Parathyroid adenoma (tissue), 2 donors: ENCODE measurements around the gene CCDC178.
"Not testable (repeated sequence)": the region's sequence is repeated elsewhere in the genome, so short reads cannot be mapped to it uniquely, and the experiment has no call there.

Experiments
- H2AFZ ChIP-seq: fragments of 300-600 bp; sonication (generic); one replicate; pipeline ENCODE4 v1.7.0; 2017; ENCODE audit warnings: antibody characterized with exemption, mild to moderate bottlenecking
- H3K27ac ChIP-seq: fragments of 300-600 bp; sonication (generic); one replicate; pipeline ENCODE4 v1.7.0; 2017
- H3K27me3 ChIP-seq: fragments of 300-600 bp; sonication (generic); one replicate; pipeline ENCODE4 v1.7.0; 2017; ENCODE audit warnings: low read length; ENCODE audit not compliant: control insufficient read depth, insufficient read depth
- H3K36me3 ChIP-seq: fragments of 300-600 bp; sonication (generic); one replicate; pipeline ENCODE4 v1.7.0; 2017; ENCODE audit warnings: low read length; ENCODE audit not compliant: control insufficient read depth, insufficient read depth
- H3K4me1 ChIP-seq: fragments of 300-600 bp; sonication (generic); one replicate; pipeline ENCODE4 v1.7.0; 2017; ENCODE audit warnings: control low read depth
- H3K4me2 ChIP-seq: fragments of 300-600 bp; sonication (generic); one replicate; pipeline ENCODE4 v1.7.0; 2017; ENCODE audit warnings: low read length
- H3K4me3 ChIP-seq: fragments of 300-600 bp; sonication (generic); one replicate; pipeline ENCODE4 v1.7.0; 2017; ENCODE audit warnings: low read depth, low read length
- H3K79me2 ChIP-seq: fragments of 300-600 bp; sonication (generic); one replicate; pipeline ENCODE4 v1.7.0; 2017; ENCODE audit warnings: control low read depth
- H3K9ac ChIP-seq: fragments of 300-600 bp; sonication (generic); one replicate; pipeline ENCODE4 v1.7.0; 2017; ENCODE audit warnings: mild to moderate bottlenecking
- H3K9me3 ChIP-seq: fragments of 300-600 bp; sonication (generic); one replicate; pipeline ENCODE4 v1.7.0; 2017; ENCODE audit warnings: low read length; ENCODE audit not compliant: control insufficient read depth
- TF ChIP-seq, protein P1 (sequence below): fragments of 300-600 bp; sonication (generic); IDR thresholded peaks from one replicate; pipeline ENCODE4 v1.7.0; 2017; ENCODE audit warnings: antibody characterized with exemption, mild to moderate bottlenecking
- donor health status: primary hyperparathyroidism.

Gene CCDC178

GRCh38 chr18:32966141-32966540 is 474.4 kb downstream of the CCDC178 start:
- Histone ChIP-seq H2AFZ (no peak overlapping the region), H3K9me3 (no peaks in the 10 kb centered on the region), H3K36me3 (no peaks in the 10 kb centered on the region), H3K4me1 (no peaks in the 10 kb centered on the region), H3K27me3 (no peaks in the 10 kb centered on the region), H3K27ac (no peak overlapping the region), H3K9ac (no peak overlapping the region), H3K4me3 (no peak overlapping the region), H3K79me2 (no peaks in the 10 kb centered on the region), H3K4me2 (no peak overlapping the region)
- TF ChIP-seq, protein P1, sequence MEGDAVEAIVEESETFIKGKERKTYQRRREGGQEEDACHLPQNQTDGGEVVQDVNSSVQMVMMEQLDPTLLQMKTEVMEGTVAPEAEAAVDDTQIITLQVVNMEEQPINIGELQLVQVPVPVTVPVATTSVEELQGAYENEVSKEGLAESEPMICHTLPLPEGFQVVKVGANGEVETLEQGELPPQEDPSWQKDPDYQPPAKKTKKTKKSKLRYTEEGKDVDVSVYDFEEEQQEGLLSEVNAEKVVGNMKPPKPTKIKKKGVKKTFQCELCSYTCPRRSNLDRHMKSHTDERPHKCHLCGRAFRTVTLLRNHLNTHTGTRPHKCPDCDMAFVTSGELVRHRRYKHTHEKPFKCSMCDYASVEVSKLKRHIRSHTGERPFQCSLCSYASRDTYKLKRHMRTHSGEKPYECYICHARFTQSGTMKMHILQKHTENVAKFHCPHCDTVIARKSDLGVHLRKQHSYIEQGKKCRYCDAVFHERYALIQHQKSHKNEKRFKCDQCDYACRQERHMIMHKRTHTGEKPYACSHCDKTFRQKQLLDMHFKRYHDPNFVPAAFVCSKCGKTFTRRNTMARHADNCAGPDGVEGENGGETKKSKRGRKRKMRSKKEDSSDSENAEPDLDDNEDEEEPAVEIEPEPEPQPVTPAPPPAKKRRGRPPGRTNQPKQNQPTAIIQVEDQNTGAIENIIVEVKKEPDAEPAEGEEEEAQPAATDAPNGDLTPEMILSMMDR, result no peak

DNA sequence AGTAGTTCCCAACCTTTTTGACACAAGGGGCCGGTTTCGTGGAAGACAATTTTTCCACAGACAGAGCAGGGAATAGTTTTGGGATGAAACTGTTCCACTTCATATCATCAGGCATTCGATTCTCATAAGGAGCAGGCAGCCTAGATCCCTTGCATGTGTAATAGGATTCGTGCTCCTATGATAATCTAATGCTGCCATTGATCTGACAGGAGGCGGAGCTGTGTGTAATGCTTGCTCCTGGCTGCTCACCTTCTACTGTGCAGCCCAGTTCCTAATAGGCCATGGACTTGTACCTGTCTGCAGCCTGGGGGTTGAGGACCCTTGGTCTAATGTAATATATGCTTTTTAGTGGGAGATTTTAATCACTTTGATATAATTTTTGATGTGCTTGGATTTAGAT is 479.0 kb downstream of the CCDC178 start:
- TF ChIP-seq, protein P1, result no peak
- H3K27me3 ChIP-seq, result no peaks in the 10 kb centered on the region
- no peak overlapping the region for H3K4me2 ChIP-seq
- no peak overlapping the region for H3K27ac ChIP-seq
- H3K36me3 ChIP-seq, result no peaks in the 10 kb centered on the region
- H3K4me1 ChIP-seq, result no peaks in the 10 kb centered on the region
- no peak overlapping the region for H2AFZ ChIP-seq
- no peaks in the 10 kb centered on the region for H3K79me2 ChIP-seq
- H3K9me3 ChIP-seq, result no peaks in the 10 kb centered on the region
- H3K4me3 ChIP-seq, result no peak overlapping the region
- no peak overlapping the region for H3K9ac ChIP-seq

DNA sequence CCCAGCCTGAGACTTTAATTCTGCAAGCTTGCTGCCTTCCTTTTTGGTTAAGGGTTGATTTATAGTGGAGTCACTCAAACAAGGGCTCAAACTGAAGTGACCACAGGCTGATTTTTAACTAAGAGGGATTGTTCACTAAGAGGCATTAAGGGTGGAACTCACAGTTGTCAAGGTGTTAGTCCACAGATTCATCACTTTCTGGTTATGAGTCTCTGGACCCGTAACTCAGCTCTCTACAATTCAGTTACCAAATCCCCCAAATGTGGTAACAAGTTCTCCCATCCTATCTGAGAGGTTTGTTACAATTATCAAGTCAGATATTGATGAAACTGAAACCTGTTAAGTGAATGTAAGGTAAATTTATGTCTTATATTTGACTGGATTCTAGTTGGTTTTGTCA is 481.8 kb downstream of the CCDC178 start:
- H3K36me3 ChIP-seq, result no peaks in the 10 kb centered on the region
- no peaks in the 10 kb centered on the region for H3K9me3 ChIP-seq
- no peaks in the 10 kb centered on the region for H3K4me1 ChIP-seq
- H3K4me2 ChIP-seq, result no peak overlapping the region
- no peaks in the 10 kb centered on the region for H3K79me2 ChIP-seq
- H3K9ac ChIP-seq, result no peak overlapping the region
- no peak overlapping the region for H2AFZ ChIP-seq
- no peak overlapping the region for H3K4me3 ChIP-seq
- TF ChIP-seq, protein P1, result no peak
- no peak overlapping the region for H3K27ac ChIP-seq
- no peaks in the 10 kb centered on the region for H3K27me3 ChIP-seq

GRCh38 chr18:32956591-32957315 is 483.8 kb downstream of the CCDC178 start:
- Histone ChIP-seq H3K9ac (no peak overlapping the region), H2AFZ (no peak overlapping the region), H3K27me3 (no peaks in the 10 kb centered on the region), H3K27ac (no peak overlapping the region), H3K36me3 (no peaks in the 10 kb centered on the region), H3K4me2 (no peak overlapping the region), H3K4me3 (no peak overlapping the region), H3K9me3 (no peaks in the 10 kb centered on the region), H3K4me1 (no peaks in the 10 kb centered on the region), H3K79me2 (no peaks in the 10 kb centered on the region)
- TF ChIP-seq, protein P1, result no peak

DNA sequence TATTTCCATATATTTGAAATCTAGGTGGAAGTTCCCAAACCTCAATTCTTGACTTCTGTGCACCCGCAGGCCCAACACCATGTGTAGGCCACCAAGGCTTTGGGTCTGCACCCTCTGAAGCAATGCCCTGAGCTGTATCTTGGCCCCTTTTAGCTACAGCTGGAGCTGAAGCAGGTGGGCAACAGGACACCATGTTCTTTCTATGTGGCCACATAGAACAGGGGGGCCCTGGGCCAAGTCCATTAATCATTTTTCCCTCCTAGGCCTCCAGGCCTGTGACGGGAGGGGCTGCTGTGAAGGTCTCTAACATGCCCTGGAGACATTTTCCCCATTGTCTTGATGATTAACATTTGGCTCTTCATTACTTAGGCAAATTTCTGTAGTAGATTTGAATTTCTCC is 488.2 kb downstream of the CCDC178 start:
- not testable (repeated sequence) for H3K79me2 ChIP-seq, H3K4me2 ChIP-seq, H3K4me3 ChIP-seq, H2AFZ ChIP-seq, H3K4me1 ChIP-seq, H3K27ac ChIP-seq, H3K27me3 ChIP-seq, H3K9me3 ChIP-seq, H3K9ac ChIP-seq, H3K36me3 ChIP-seq
